Measurements from ENCODE around the gene FAM83D.

FAM83D gene

DNA sequence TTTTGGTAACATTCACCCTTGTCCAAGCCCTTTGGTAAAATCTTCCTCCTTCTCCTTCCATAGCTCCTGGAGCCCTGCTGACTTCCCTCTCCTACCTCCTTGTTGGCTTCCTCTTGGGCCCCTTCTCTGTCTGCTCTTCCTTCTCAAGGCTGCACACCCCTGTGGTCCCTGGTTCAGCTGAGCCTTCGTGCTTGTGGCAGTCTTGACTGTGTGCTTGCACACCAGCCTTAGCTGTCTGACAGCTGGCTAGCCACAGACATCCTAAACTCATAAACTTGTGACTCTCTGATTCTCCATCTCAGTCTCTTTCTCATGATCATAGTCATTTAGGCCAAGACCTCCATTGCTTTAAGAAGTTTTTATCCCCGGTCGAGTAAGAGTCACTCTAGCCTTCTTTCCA, 73.0 kb downstream of the FAM83D start:
- no peak for DNase-seq (ENCODE audit: low read depth)
- no peak overlapping the region for H3K4me3 ChIP-seq (ENCODE audit: low read depth, low read length)
- TF ChIP-seq, protein P1, sequence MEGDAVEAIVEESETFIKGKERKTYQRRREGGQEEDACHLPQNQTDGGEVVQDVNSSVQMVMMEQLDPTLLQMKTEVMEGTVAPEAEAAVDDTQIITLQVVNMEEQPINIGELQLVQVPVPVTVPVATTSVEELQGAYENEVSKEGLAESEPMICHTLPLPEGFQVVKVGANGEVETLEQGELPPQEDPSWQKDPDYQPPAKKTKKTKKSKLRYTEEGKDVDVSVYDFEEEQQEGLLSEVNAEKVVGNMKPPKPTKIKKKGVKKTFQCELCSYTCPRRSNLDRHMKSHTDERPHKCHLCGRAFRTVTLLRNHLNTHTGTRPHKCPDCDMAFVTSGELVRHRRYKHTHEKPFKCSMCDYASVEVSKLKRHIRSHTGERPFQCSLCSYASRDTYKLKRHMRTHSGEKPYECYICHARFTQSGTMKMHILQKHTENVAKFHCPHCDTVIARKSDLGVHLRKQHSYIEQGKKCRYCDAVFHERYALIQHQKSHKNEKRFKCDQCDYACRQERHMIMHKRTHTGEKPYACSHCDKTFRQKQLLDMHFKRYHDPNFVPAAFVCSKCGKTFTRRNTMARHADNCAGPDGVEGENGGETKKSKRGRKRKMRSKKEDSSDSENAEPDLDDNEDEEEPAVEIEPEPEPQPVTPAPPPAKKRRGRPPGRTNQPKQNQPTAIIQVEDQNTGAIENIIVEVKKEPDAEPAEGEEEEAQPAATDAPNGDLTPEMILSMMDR (IDR thresholded peaks at IDR 0.05; ENCODE audit: insufficient read depth, low read depth, low read length, missing control alignments) = no peak

DNA sequence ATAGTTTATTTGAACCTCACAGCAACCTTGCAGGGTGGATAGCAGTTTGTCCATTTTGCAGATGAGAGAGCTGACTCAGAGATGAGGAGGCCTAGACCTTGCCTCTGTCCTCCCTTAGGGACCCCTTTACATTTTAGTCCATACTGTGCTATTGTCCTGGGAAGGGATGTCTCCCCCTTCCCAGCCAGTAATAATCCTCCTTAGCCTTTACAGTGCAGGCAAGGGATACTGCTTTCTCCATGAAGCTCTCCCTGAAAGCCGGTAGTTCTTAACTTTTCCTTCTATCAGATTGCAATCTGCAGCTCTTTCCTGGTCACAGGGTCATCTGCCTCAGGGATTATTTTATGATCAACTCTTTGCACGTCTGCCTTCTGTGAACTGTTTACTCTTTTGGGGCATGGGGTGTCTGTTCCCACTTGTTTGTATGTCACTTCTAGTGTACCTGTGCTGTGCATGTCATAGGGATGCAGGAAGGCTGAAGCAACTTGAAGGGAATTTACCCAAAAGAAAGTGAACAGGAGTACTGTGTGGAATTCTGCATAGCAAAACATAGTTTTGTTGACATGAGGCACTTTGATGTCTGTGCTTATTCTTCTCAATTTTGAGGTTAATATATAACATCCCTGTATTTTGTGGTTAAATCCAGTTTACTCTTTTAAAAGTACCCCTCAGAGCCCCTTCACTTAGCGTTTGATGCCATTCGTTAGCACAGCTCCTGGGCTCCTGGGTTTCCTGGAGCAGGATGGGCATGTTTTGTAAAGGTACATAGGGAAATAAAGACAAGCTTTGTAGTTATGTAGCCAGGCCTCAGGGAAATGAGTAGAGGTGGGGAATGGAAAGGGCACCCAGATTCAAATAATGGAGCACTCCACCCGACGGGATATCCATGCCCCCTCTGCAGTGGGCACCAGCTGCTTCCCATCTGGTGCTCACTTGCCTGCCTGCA, 74.0 kb downstream of the FAM83D start:
- TF ChIP-seq, protein P1 (IDR thresholded peaks at IDR 0.05; ENCODE audit: insufficient read depth, low read depth, low read length, missing control alignments) = no peak
- no peak overlapping the region for H3K4me3 ChIP-seq (ENCODE audit: low read depth, low read length)
- no peak for DNase-seq (ENCODE audit: low read depth)

Measured in GM12865 (cell line).